ENCODE data around the gene ZDHHC22.

The ZDHHC22 gene

GRCh38 chr14:77102154-77102553 lies 39.4 kb downstream of the ZDHHC22 start:
- no peak for DNase-seq

GRCh38 chr14:77100961-77101360 lies 40.6 kb downstream of the ZDHHC22 start:
- no peak for DNase-seq

- no peak for DNase-seq
Measured at GRCh38 chr14:77099425-77100167, 42.0 kb downstream of the ZDHHC22 start.

- DNase-seq: peak; percentile 7 to 9
Measured at GRCh38 chr14:77098529-77099353, 42.9 kb downstream of the ZDHHC22 start.

GRCh38 chr14:77097700-77098528 lies 43.7 kb downstream of the ZDHHC22 start, which contains the start of gene CIPC:
Gene CIPC (plus strand): TSS chr14:77098258. CDS start chr14:77105709, 7,451 bp downstream.
- DNase-seq: peak; percentile 98 to 100

GRCh38 chr14:77097006-77097699 lies 44.4 kb downstream of the ZDHHC22 start:
- no peak for DNase-seq

- DNase-seq: peak; percentile 69 to 71
Measured at GRCh38 chr14:77094672-77095284, 46.8 kb downstream of the ZDHHC22 start.

GRCh38 chr14:77092676-77093075 lies 48.9 kb downstream of the ZDHHC22 start:
- DNase-seq: no peak

GRCh38 chr14:77091518-77091917 lies 50.1 kb downstream of the ZDHHC22 start:
- no peak for DNase-seq

- no peak for DNase-seq
Measured at GRCh38 chr14:77088645-77089044, 52.9 kb downstream of the ZDHHC22 start.

- DNase-seq: no peak
Measured at GRCh38 chr14:77088219-77088618, 53.4 kb downstream of the ZDHHC22 start.

- no peak for DNase-seq
Measured at GRCh38 chr14:77087631-77088030, 54.0 kb downstream of the ZDHHC22 start.

GRCh38 chr14:77086951-77087350 lies 54.6 kb downstream of the ZDHHC22 start:
- DNase-seq: no peak

GRCh38 chr14:77086017-77086727 lies 55.4 kb downstream of the ZDHHC22 start:
- no peak for DNase-seq

- DNase-seq: no peak
Measured at GRCh38 chr14:77085538-77085937, 56.1 kb downstream of the ZDHHC22 start.

- DNase-seq: no peak
Measured at GRCh38 chr14:77084985-77085384, 56.6 kb downstream of the ZDHHC22 start.

GRCh38 chr14:77083082-77083481 lies 58.5 kb downstream of the ZDHHC22 start:
- DNase-seq: no peak

- no peak for DNase-seq
Measured at GRCh38 chr14:77082356-77082755, 59.2 kb downstream of the ZDHHC22 start.

Data from stimulated activated CD4-positive, alpha-beta T cell treated with anti-CD3 and anti-CD28 coated beads, Interleukin-4, amount 100 ng/mL, for 4 hours (primary cell).